HTR-8/SVneo (cell line): ENCODE results near the gene DENND1A.

Experiments
- DNase-seq: peaks from one replicate; pipeline ENCODE4 v3.0.0; 2011; ENCODE audit warnings: low spot score, mixed read lengths; ENCODE audit not compliant: insufficient read length
- FAIRE-seq: peaks from 2 replicates; lab custom pipeline; 2011; peaks lifted over from hg19 to GRCh38; lab: Jason Lieb, UNC

DENND1A gene

DNA sequence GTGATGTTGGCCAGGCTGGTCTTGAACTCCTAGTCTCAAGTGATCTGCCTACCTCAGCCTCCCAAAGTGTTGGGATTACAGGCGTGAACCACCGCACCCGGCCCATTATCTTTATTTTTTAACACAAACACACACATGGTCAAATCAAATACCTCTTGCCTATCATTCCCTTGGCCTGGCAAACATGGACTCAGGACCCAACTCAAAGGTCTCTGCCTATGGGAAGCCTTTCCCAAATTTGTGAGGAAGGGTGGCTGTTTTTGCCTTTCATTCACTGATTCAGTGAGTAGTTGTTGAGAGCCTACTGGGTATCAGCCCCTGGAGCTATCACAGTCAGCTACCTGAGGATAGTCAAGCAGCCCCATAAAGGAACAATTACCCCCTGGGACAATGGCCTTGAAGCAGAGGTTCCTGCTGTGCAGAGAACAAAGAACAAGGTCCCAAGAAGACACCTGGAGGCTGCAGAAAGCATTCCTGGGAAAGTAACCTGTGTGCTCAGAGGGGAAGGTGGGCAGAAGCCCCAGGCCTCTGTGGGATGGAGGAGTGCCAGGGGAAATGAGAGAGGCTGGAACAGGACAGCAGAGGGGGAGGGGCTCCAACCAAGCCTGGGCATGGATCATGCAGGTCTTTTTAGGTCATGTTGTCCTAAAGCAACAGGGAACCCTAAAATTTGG, 447.5 kb downstream of the DENND1A start:
- no peak for DNase-seq
- FAIRE-seq: no peak

DNA sequence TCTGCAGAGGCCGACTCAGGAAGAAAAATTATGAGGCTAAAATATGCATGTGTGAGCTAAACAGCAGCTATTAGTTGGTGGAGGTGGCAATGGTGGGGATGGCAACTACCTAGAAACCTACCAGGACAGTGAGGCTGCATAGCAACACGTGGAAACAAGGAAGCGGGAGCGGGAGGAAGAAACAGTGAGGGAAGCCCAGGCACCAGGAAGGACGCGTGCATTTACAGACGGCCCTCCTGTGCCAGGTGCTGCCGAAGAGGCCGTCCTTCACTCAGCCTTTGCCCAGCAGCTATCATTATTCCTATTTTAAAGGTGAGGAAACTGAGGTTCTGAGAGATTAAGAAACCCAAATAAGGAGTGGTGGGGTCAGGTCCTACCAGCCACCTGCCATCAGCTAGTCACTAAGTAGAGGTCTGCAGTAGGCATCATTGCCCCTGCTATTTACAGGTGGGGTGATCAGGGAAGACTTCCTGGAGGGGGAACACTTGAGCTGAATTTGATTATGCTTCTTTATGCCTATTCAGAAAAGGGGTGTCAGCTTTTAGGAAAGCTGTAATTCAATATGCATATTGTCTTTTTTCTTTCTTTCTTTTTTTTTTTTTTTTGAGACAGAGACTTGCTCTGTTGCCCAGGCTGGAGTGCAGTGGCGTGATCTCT, 448.6 kb downstream of the DENND1A start:
- FAIRE-seq (no peak), DNase-seq (no peak)

DNA sequence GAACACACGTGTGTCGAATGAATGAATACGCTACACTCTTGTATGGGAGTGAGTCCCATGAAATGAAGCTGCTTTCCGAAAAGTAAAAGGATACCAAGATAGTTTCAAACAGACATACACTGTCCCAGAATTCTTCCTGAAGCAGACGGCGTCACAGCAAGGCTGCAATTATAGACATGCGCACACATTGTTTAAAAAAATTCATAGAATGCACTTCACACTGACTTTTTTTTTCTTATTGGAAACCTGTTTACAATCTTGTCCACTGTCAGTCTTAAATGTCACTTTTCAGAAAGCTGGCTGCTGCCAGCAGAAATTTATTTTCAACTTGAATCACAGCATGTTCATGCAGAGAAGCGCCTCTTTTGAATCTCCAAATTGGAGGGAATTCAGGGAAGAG, 449.1 kb downstream of the DENND1A start:
- FAIRE-seq (no peak), DNase-seq (no peak)

DNA sequence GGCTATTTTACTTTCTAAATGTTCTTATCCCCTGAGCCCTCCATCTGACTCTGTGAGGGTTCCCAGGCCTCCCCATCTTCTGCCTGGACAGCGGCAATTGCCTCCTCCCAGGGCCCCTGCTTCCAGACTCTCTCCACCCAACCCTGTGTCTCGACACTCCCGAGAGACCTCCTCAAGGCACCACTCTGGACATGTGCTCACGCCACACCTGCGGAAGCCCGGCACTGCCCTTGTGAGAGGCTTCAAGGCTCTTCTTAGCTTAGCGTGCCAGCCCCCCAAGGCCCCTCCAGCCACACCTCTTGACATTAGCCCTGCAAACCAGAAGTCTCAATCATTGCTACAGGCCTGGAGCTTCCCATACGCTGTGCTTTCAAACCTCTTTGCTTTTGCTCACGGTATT, 449.8 kb downstream of the DENND1A start:
- no peak for FAIRE-seq
- DNase-seq: no peak

DNA sequence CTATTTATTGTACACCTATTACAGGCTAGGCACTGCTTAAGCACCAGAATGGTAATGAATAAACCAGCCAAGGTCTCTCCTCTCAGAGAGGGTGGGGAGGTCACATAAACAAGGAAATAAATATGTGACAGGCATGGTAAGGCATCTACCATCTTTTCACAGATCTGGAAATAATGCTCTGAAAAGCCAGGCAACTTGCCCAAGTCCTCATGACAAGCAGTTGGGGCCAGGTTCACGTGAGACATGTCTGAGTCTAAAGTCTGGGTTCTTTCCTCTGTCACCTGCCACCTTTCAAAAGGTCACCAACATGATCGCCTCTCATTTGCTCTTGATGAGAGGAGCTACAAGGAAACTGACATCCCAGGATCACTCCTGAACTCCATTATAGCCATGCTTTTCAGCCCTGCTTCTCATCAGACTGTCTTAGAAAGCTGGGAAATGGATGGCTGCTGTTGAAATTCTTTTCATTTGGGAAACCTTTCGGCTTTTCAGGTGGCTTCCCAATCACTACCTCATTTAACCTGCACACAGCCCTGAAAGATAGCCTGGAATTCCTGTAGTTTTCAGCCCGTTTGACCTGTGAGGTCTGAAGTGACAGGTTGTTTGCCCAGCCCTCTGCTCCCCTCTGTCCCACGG, 450.8 kb downstream of the DENND1A start:
- DNase-seq (no peak), FAIRE-seq (no peak)

DNA sequence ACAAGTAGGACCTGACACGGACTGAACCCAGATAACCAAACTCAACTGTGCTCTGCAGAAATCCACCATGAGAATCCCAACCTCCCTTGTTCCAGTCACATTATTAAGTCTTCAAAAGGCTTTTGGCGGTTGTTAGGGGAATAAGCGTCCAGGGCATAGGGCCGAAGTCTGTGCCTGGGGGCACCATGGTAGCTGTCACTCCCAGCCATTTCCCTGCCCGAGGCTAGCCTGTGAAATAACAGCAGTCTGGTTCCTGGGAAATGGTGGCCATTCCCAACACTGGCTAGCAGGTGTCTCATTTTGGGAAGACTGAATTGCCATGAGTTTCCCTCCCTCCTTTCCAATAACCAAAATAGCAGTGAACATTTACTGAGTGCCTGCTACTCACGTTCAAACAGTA, 451.8 kb downstream of the DENND1A start:
- DNase-seq (no peak), FAIRE-seq (no peak)

DNA sequence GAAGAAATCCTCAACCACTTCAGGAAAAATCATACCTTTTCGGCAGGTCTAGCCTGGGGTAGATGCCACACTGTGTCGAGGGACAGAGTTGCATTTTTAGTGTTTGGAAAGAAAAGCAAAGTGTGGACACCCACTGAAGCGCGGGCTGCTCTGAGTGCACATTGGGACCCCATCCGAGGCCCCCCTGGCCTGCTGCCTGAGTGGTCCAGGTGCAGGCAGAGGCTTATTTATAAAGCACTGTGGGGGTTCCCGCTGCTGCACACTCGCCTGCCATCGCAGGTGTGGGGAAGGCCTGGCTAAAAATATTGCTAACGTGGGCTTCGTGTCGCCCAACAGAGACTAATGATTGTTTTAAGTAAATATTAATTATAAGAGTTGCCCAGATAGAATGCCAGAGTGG, 454.5 kb downstream of the DENND1A start:
- FAIRE-seq: no peak

DNA sequence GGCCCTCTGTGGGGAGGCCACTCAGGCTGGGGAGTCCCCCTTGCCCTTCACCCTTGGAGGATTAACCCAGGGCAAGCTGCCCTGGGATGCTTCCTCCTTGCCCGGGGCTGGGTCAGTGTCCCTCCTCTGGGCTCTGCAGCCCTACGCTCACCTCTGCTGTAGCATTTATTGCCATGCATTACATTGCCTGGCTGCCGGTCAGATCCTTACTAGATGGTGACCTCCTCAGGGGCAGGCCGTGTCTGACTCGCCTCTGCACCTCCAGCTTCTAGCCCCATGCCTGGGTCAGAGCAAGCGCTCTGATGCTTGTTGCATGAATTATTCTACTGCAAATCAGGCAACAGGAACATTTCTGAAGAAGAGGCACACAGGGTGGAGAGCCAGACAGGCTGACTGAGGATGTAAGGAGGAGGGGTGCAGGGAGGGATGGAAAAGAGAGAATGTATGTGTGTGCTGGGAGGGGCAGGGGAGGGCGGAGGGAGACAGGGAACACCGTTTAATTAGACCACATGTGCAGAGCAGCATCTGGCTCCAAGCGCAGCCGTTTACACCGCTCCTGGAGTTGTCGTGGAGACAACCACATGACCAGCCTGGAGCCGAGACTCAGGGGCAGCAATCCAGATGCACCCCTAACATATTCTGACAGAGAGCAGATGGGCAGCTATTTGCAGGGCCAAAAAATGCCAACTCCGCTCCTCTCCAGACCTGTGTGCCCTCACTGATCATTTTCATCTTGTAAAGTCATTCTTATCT, 456.9 kb downstream of the DENND1A start:
- no peak for DNase-seq
- no peak for FAIRE-seq

More for the DNA sequence above, 454.5 kb downstream of the DENND1A start:
- DNase-seq: no peak

DNA sequence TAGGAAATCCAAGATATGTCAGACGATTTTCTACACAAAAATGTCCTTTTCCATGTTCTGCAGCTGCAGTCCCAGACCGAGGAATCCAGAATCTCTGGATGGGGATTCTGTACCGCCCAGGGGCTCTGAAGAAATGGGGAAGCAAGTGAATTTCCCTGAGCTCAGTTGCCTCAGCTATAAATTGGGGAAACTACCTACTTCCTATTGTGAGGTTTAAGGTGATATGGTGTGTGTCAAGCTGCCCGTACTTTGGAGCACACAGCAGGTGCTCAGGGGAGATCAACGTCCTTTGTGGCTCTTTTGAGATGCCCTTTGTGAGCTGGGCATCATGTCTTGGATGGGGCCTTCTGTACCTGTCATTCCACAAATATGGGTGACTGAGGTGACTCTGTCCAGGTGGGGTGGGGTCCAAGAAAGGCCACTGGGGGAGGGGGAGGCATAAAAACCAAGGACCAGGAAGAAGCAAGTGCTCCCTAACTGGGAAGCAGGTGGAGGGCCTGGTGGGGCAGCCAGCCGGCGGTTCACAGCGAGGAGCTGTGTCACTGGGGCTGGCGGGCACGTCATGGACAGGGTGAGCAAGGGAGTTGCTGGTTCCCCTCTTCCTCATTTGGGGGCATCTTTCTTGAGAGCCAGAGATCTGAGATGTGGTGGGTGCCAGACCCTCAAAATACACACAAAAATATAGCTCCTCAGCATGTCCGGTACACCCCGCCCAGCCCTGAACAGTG, 457.9 kb downstream of the DENND1A start:
- FAIRE-seq (no peak), DNase-seq (no peak)

DNA sequence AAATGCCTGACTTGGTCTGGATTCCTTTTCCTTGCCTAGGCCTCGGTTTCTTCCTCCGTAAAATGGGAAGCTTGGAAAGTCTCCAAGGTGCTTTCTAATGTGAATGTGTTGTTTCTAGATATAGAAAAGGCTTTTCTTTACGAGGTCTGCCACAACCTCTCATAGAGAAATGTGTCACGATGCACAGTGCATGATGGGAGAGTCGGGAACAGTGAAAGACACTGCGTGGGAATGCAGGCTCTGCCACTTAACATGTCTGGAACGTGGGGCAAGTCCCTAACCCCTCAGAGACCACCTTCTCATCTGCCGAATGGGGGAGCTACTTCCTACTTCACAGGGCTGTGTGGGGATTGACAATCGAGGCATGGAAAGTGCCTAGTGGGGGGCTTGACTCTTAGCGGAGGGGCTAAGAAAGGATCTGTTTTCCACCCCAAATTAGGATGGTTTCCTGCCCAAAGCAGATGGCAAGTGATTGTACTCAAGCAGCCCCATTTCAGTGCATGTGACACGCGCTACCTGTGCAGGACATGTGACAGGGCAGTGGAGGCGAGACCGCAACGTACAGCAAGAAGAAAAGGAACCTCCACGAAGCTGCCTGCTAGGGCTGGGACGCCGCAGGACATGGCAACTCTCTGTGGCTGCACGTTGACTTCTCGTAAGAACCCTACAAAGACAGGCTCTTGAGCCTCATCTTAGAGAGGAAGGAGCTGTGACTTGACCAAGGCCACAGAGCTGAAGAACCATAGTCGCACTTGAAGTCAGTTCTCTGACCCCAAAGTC, 458.7 kb downstream of the DENND1A start:
- DNase-seq (no peak), FAIRE-seq (no peak)

DNA sequence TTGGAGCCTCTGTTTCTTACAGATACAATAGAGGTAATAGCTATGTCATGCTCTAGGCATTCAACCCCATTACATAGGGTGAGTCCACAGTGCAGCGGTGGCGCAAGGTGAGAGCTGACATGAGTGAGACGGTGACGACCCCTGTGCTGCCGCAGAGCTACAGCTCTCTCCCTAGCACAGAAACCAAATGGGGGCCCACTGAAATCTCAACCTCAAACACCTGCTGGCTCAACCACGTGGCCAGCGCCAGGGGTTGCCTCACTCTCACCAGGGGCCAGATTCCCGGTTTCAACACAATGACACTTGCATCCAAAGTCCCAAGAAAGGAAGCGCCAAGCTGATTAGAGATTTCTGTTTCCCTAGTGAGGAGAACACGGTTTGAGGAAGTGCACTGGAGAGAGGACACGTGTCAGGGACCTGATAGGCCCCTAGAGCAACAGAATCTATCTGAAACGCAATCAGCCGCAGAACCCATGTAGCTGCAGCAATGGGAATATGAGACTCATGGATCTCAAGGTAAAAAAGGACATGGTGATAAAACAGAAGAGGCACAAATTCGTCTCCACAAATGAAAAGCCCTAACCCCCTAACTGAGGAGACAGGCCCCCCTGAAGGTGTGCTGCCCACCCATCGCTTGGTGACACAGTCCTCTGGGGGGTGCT, 459.7 kb downstream of the DENND1A start:
- FAIRE-seq (no peak), DNase-seq (no peak)

DNA sequence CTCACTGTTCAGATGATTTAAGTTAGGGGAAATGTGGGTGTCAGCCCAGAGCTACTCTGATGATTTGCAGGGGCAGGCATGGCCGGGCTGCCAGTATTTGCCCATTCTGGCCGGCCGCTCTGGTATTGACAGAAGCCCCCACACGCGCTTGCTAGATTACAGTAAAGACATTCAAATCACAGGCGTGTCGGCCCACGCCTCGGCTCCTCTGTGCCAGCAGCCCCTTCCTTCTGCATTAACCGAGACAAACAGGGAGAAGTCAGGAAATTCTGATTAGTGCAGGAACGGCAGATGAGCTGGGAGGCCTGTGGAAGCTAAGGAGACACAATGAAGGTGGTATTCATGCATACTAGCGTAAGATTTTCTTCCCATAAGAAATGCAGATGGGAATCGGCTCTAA, 460.6 kb downstream of the DENND1A start:
- no peak for DNase-seq
- no peak for FAIRE-seq

DNA sequence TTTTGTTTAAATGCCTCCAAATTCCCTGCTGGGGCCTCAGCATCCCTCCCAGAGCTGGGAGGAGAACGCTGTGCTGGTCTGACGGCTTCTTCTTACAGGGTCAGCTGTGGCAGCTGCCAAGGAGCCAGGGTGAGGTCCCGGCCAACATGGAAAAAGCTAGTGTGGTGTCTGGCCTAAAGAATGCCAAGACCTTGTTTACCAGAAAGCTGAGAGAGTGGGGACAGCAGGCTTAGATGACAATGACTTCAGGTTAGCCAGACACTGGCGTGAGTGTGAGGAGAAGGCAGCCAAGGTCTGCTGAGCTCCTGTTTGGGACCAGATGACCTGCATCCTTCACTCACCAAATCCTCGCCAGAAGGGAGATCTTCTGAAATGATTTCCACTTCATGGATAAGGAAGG, 461.4 kb downstream of the DENND1A start:
- DNase-seq: no peak
- FAIRE-seq: no peak

DNA sequence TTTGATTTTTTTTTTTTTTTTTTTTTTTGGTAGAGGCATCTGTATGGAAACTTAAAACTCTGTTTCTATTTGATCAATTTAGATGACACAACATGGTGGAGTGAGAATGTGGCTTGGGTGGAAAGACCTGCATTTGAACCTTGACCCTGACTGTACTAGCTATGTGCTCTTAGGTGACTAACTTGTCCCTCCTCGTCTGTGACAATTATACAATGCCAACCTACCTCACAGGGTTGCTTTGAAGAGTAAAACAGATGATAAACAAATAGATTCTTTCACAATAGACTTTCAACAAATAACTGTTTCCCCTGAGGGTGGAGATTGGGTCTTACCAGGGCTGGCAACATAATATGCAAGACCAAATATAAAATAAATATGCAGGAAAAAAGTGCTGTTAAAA, 464.6 kb downstream of the DENND1A start:
- FAIRE-seq (no peak), DNase-seq (no peak)

DNA sequence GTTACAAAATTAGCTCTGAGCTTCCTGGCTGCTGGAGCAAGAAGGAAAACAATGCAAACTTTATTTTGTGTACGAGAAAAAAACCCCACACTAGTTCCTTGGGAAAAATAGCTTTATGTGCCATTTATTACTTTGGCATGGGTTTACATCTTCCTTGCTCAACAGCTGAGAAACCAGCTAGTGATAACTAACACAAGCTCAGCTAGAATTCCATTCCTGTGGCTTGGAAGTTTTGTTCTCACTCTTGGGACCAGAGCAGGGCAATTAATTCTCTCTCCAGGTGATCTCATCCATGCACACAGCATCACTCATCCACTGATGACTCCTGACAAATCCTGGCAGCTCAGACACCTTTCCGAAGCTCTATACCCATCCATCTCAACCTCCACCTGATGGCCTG, 469.8 kb downstream of the DENND1A start:
- FAIRE-seq: no peak
- DNase-seq: no peak

DNA sequence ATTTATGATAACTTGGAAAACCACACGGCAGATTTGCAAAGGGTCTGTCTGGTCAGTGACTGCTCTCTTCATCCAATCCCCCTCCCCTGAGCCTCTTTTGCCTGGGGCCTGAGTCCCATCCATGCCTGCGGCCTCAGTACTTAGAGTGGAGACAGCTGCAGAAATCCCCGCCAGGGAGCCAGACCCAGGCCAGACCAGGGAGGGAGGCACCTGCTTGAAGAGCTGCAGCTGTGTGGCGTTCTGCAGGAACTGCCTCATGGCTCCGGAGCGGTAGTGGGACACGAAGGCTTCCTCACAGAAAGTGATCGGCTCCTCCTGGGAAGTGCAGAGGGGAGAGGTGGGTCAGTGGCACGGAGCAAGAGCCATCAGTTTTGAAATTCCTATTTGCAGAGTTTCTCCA, 472.3 kb downstream of the DENND1A start:
- FAIRE-seq: no peak
- DNase-seq: no peak

DNA sequence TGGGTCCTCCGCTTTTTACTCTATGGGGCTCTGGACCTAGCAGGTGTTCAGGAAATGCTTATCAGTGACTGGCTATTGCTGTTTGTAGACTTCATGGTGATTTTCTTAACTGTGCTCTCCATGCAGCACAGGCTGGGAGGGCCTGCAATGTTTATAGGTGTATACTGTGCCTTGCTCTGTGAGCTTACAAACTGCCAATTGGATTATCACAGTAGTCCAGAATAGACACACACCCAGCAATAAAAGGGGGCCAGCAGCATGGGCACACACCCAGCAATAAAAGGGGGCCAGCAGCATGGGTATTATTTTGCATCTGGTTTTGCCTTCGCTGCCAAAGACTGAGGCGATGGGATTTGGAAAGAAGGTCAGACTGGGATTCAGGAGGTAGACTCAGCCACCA, 473.9 kb downstream of the DENND1A start:
- no peak for DNase-seq
- no peak for FAIRE-seq

DNA sequence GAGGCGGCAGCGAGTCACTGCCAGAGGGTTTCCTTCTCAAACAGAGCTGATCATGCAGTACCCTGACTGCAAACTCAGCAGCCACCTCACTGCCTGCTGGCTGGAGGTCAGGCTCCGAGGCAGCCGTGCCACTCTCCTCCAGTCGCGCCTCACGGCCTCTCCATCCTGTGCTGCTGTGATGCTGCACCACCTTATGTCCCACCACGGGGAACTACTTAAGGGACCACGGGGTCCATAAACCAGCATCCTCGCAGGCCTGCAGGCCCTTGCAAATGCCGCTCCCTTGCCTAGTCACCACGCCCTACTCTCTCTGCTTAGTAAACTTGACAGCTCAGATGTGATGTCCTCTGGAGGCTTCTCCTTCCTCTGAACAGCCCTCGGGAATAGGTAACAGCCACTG, 474.7 kb downstream of the DENND1A start:
- FAIRE-seq (no peak), DNase-seq (no peak)

DNA sequence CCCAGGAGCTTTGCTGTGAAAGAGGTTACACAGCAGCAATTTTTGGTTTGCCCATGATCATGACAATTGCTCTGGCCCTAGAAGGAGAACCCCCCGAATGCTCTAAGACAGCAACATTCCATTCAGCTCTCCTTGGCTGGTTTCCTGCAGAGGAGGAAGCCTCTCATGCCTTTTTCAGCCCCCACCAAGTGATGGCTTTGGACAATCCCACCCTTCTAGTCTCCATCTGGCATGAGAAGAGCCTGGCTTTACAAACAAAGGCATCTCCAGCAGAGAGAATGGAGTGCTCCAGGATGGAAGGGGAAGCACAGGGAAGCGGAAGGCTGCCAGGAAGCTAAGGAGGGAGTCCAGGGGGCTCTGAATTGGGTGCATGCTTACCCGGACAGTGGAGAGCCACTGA, 475.6 kb downstream of the DENND1A start:
- FAIRE-seq (no peak), DNase-seq (no peak)
